ENCODE data around the gene IFT80. TPM values are rescaled to one million over a fixed set of nuclear protein-coding genes. Genes with fewer than 3 reads are reported as not detected.

The IFT80 gene
- total RNA-seq, 2 experiments from 2014 or later = 16.1 to 18.2 TPM

DNA sequence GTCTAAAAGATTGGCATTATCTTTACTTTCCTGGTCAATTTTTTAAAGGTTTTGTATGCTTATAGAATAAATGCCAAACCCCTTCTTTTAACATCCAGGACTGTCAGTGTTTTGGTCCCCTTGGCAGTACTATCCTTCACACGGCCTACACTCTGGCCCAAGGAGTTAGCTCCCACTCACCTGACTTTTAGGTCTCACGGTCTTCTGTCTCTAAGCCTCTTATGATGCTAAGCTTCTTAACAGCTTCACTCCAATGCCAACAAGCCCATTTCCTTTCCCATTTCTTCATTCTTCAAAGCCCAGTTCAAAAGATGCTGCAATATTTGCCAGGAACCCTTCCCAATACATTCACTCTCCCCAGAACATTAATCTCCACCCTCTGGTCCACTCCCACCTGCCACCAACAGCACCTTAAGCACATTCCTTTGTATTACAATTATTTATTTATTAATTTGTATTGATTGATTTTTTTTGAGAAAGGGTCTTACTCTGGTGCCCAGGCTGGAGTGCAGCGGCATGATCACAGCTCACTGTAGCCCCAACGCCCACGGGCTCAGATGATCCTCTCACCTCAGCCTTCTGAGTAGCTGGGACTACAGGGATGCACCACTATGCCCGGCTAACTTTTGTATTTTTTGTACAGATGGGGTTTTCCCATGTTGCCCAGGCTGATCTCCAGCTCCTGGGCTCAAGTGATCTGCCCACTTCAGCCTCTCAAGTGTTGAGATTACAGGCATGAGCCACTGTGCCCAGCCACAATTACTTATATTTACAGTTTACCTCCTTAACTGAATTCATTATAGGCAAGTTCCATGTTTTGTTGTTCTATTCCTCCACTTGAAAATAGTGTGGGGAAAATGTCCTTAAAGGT, 27.8 kb downstream of the IFT80 start:
- no peaks in the 10 kb centered on the region for H3K9me3 ChIP-seq (ENCODE audit: control insufficient read depth in 1 of 2, insufficient read depth in 1 of 2, low read length in 2 of 2)
- intact Hi-C loops (cut with DNase I, micrococcal nuclease) = no loop called here
- Mint-ChIP-seq H3K27ac (peak overlapping the region; percentile 32), H3K36me3 (ENCODE audit: low read depth) (peaks cover 34% of the 10 kb centered on the region), H3K4me3 (no peak overlapping the region), H3K4me1 (ENCODE audit: low read depth) (peaks cover 38% of the 10 kb centered on the region), H3K9me3 (no peaks in the 10 kb centered on the region), H3K27me3 (no peaks in the 10 kb centered on the region)
- DNase-seq (no peak), ATAC-seq (ENCODE audit: poor library complexity) (no peak)
- POLR2A ChIA-PET = no interaction called here
- TF ChIP-seq, protein P1, sequence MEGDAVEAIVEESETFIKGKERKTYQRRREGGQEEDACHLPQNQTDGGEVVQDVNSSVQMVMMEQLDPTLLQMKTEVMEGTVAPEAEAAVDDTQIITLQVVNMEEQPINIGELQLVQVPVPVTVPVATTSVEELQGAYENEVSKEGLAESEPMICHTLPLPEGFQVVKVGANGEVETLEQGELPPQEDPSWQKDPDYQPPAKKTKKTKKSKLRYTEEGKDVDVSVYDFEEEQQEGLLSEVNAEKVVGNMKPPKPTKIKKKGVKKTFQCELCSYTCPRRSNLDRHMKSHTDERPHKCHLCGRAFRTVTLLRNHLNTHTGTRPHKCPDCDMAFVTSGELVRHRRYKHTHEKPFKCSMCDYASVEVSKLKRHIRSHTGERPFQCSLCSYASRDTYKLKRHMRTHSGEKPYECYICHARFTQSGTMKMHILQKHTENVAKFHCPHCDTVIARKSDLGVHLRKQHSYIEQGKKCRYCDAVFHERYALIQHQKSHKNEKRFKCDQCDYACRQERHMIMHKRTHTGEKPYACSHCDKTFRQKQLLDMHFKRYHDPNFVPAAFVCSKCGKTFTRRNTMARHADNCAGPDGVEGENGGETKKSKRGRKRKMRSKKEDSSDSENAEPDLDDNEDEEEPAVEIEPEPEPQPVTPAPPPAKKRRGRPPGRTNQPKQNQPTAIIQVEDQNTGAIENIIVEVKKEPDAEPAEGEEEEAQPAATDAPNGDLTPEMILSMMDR (IDR thresholded peaks at IDR 0.05) = no peak
- H3K27me3 ChIP-seq (ENCODE audit: control insufficient read depth in 1 of 2, insufficient read depth in 2 of 2, low read length in 2 of 2) = no peaks in the 10 kb centered on the region
- CTCF ChIA-PET = interaction anchor here (0.6 kb wide), 1 partner anchor 339 kb away, joined by 3 read pairs; no protein-coding TSS in a partner anchor
- H3K4me1 ChIP-seq (ENCODE audit: insufficient read depth, low read length) = no peaks in the 10 kb centered on the region
- peak overlapping the region in 1 of 2 donors; percentile 7 for H3K27ac ChIP-seq (ENCODE audit: low read depth in 1 of 2, low read length in 2 of 2)
- H3K4me3 ChIP-seq (ENCODE audit: low read length) = no peak overlapping the region
- H3K36me3 ChIP-seq (ENCODE audit: insufficient read depth, low read length) = peaks cover 9% of the 10 kb centered on the region

DNA sequence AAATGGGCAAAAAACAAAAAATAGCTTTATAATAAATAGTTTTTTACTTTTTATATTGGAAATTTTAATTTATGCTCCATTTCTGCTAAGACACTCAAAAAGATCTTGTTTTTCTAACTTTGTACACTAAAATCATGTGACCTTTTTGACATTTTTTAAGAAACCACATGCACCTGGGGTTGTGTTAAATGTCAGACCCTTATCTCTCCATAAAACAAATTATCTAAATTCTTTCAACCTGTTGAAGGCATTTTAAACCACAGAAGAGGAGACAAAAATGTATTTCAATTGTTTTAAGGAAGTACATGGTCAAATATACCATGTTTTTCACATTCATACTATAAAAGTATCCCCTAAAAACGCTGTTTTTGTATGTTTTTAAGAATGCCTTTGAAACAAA, 29.2 kb downstream of the IFT80 start:
- no peak overlapping the region for H3K4me3 ChIP-seq (ENCODE audit: low read length)
- Mint-ChIP-seq H3K9me3 (no peaks in the 10 kb centered on the region), H3K27ac (peak overlapping the region; percentile 32), H3K27me3 (no peaks in the 10 kb centered on the region), H3K4me3 (peak overlapping the region; percentile 11), H3K4me1 (ENCODE audit: low read depth) (peaks cover 38% of the 10 kb centered on the region), H3K36me3 (ENCODE audit: low read depth) (peaks cover 32% of the 10 kb centered on the region)
- ATAC-seq (ENCODE audit: poor library complexity) = peak; percentile 24
- no peaks in the 10 kb centered on the region for H3K27me3 ChIP-seq (ENCODE audit: control insufficient read depth in 1 of 2, insufficient read depth in 2 of 2, low read length in 2 of 2)
- ChIA-PET POLR2A (interaction anchor here (1.0 to 2.1 kb wide), 4 partner anchors 22 to 851 kb away, joined by 3 to 9 read pairs (median 5); partner anchors contain the start of genes NMD3, SMC4 and TRIM59), CTCF (interaction anchor here (1.4 kb wide), 1 partner anchor 25 kb away, joined by 4 read pairs; no protein-coding TSS in a partner anchor)
- no peaks in the 10 kb centered on the region for H3K4me1 ChIP-seq (ENCODE audit: insufficient read depth, low read length)
- H3K9me3 ChIP-seq (ENCODE audit: control insufficient read depth in 1 of 2, insufficient read depth in 1 of 2, low read length in 2 of 2) = no peaks in the 10 kb centered on the region
- peak in 3 of 14 experiments; percentile 18 to 30 (median 27) for DNase-seq
- H3K36me3 ChIP-seq (ENCODE audit: insufficient read depth, low read length) = no peaks in the 10 kb centered on the region
- H3K27ac ChIP-seq (ENCODE audit: low read depth in 1 of 2, low read length in 2 of 2) = peak overlapping the region in 1 of 2 donors; percentile 19
- intact Hi-C loops (cut with DNase I, micrococcal nuclease) = loop anchor here in 1 of 2 experiments (10.0 kb wide), 1 partner anchor 45 kb away; no protein-coding TSS in a partner anchor
- TF ChIP-seq, protein P1 (IDR thresholded peaks at IDR 0.05) = no peak

DNA sequence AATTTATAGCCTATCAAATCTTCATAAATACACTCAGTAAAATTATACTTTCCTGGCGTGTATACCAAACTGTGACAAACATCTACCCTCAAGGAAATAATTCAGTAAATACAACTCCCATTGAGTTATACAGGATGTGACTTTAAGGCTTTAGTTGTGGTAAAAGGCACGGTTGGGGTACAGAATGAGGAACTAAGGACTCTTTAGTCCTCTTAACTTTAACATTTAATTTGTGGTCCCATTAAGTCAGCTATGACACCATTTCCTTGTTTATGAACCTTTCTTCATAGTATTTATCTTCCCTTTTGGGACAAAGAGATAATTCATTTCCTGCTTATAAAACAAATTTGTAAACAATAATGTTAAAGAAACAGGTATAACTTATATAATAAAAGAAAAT, 30.2 kb downstream of the IFT80 start:
- POLR2A ChIA-PET = interaction anchor here (1.3 to 2.1 kb wide), 3 partner anchors 21 to 80 kb away, joined by 3 to 9 read pairs (median 5); partner anchors contain the start of genes SMC4 and TRIM59
- Histone ChIP-seq H3K9me3 (ENCODE audit: control insufficient read depth in 1 of 2, insufficient read depth in 1 of 2, low read length in 2 of 2) (no peaks in the 10 kb centered on the region), H3K27me3 (ENCODE audit: control insufficient read depth in 1 of 2, insufficient read depth in 2 of 2, low read length in 2 of 2) (no peaks in the 10 kb centered on the region), H3K4me1 (ENCODE audit: insufficient read depth, low read length) (no peaks in the 10 kb centered on the region), H3K4me3 (ENCODE audit: low read length) (no peak overlapping the region), H3K36me3 (ENCODE audit: insufficient read depth, low read length) (no peaks in the 10 kb centered on the region), H3K27ac (ENCODE audit: low read depth in 1 of 2, low read length in 2 of 2) (no peak overlapping the region)
- ATAC-seq (ENCODE audit: poor library complexity) = peak; percentile 63
- H3K36me3 Mint-ChIP-seq (ENCODE audit: low read depth) = peaks cover 28% of the 10 kb centered on the region
- CTCF ChIA-PET = interaction anchor here (1.4 kb wide), 1 partner anchor 26 kb away, joined by 4 read pairs; no protein-coding TSS in a partner anchor
- no peak overlapping the region for H3K27ac Mint-ChIP-seq
- H3K4me1 Mint-ChIP-seq (ENCODE audit: low read depth) = peaks cover 38% of the 10 kb centered on the region
- no peaks in the 10 kb centered on the region for H3K9me3 Mint-ChIP-seq
- intact Hi-C loops (cut with DNase I, micrococcal nuclease) = loop anchor here in 1 of 2 experiments (10.0 kb wide), 1 partner anchor 46 kb away; no protein-coding TSS in a partner anchor
- H3K4me3 Mint-ChIP-seq = no peak overlapping the region
- TF ChIP-seq, protein P1 (IDR thresholded peaks at IDR 0.05) = no peak
- H3K27me3 Mint-ChIP-seq = no peaks in the 10 kb centered on the region
- peak in 4 of 14 experiments; percentile 4 to 48 (median 28) for DNase-seq
